IPS-18c (cell line): ENCODE results near the gene CSNK1D.

Experiments
- H3K4me3 ChIP-seq: 2 replicates; pipeline ENCODE4 v1.7.0; 2013; ENCODE audit warnings: low read depth, mild to moderate bottlenecking, low read length, moderate library complexity; ENCODE audit not compliant: insufficient read depth
- H3K9me3 ChIP-seq: one replicate; pipeline ENCODE4 v1.6.1; 2013; ENCODE audit warnings: mild to moderate bottlenecking, low read length, moderate library complexity; ENCODE audit not compliant: control insufficient read depth, insufficient read depth

Gene CSNK1D

GRCh38 chr17:82314012-82314726 is 40.7 kb upstream of the CSNK1D start:
- no peak overlapping the region for H3K4me3 ChIP-seq
- no peaks in the 10 kb centered on the region for H3K9me3 ChIP-seq

GRCh38 chr17:82313195-82314011 is 39.9 kb upstream of the CSNK1D start:
- Histone ChIP-seq H3K4me3 (no peak overlapping the region), H3K9me3 (no peaks in the 10 kb centered on the region)

GRCh38 chr17:82311971-82312370 is 38.5 kb upstream of the CSNK1D start:
- H3K9me3 ChIP-seq, result no peaks in the 10 kb centered on the region
- no peak overlapping the region for H3K4me3 ChIP-seq

GRCh38 chr17:82310877-82311276 is 37.4 kb upstream of the CSNK1D start:
- H3K4me3 ChIP-seq, result no peak overlapping the region
- H3K9me3 ChIP-seq, result no peaks in the 10 kb centered on the region

GRCh38 chr17:82309656-82310570 is 36.4 kb upstream of the CSNK1D start:
- H3K4me3 ChIP-seq, result no peak overlapping the region
- no peaks in the 10 kb centered on the region for H3K9me3 ChIP-seq

GRCh38 chr17:82305727-82306300 is 32.3 kb upstream of the CSNK1D start:
- Histone ChIP-seq H3K9me3 (no peaks in the 10 kb centered on the region), H3K4me3 (no peak overlapping the region)

- Histone ChIP-seq H3K9me3 (no peaks in the 10 kb centered on the region), H3K4me3 (no peak overlapping the region)
These were observed 31.6 kb upstream of the CSNK1D start for GRCh38 chr17:82304826-82305726.

- no peak overlapping the region for H3K4me3 ChIP-seq
- H3K9me3 ChIP-seq, result no peaks in the 10 kb centered on the region
These were observed 30.7 kb upstream of the CSNK1D start for GRCh38 chr17:82303944-82304808.

GRCh38 chr17:82302991-82303943 is 29.8 kb upstream of the CSNK1D start:
- Histone ChIP-seq H3K4me3 (no peak overlapping the region), H3K9me3 (no peaks in the 10 kb centered on the region)

GRCh38 chr17:82302568-82302963 is 29.1 kb upstream of the CSNK1D start:
- Histone ChIP-seq H3K4me3 (no peak overlapping the region), H3K9me3 (no peaks in the 10 kb centered on the region)

- Histone ChIP-seq H3K9me3 (no peaks in the 10 kb centered on the region), H3K4me3 (no peak overlapping the region)
These were observed 28.5 kb upstream of the CSNK1D start for GRCh38 chr17:82301916-82302567.

- H3K9me3 ChIP-seq, result no peaks in the 10 kb centered on the region
- H3K4me3 ChIP-seq, result no peak overlapping the region
These were observed 27.9 kb upstream of the CSNK1D start for GRCh38 chr17:82301300-82301915.

- Histone ChIP-seq H3K4me3 (no peak overlapping the region), H3K9me3 (no peaks in the 10 kb centered on the region)
These were observed 27.3 kb upstream of the CSNK1D start for GRCh38 chr17:82300707-82301270.

GRCh38 chr17:82300228-82300627 is 26.7 kb upstream of the CSNK1D start:
- no peaks in the 10 kb centered on the region for H3K9me3 ChIP-seq
- no peak overlapping the region for H3K4me3 ChIP-seq
